ENCODE data around the gene BIRC5. TPM values are rescaled to one million over a fixed set of nuclear protein-coding genes. Genes with fewer than 3 reads are reported as not detected.

Gene BIRC5
- total and polyA plus RNA-seq, 3 donors from 2014 or later, result 12.4 to 58.5 (median 28.1) TPM

DNA sequence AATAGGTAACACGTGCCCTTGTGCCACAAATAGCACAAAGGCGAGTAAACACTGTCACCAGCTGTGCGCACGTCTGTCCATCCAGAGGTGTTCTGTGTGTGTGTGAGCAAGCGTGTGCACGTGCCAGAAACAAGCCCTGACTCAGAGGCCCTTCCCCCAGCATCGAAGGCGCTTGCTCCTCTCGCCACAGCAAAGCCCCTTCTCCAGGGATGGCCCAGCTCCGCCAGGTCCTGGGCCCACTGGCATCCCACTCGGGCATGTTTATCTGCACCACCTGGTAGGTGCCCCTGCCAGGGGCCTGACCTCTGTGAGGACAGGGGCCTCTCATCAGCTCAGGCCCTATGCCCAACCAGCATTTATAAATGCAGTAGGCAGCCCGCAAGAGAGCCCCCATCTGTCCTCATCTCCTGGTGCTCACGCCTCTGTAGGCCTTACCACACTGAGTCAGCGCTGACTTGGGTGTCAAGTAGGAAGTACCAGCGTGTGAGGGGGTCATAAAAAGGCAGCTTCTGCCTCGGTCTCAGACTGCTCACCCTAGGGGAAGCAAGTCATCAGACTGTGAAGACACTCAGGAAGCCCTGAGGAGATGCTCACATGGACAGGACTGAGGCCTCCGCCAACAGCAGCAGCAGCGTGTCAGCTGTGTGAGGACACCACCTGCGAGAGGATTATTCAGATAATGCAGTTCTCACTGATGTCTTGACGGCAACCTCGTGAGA lies 28.1 kb downstream of the BIRC5 start:
- Histone ChIP-seq H3K27ac (no peak overlapping the region), H3K27me3 (no peaks in the 10 kb centered on the region), H3K4me3 (no peak overlapping the region), H3K9me3 (no peaks in the 10 kb centered on the region), H3K4me1 (peaks cover 11% of the 10 kb centered on the region), H3K36me3 (ENCODE audit: low read depth, missing control alignments) (no peaks in the 10 kb centered on the region)
- TF ChIP-seq POLR2A (IDR thresholded peaks at IDR 0.05) (no peak), CTCF (IDR thresholded peaks at IDR 0.05) (no peak)
- DNase-seq, result no peak
- intact Hi-C loops (cut with DNase I; ENCODE audit: low total_unique reads), result no loop called here
- 69 to 76% methylated on average over 11 to 21 of the region's 21 CpGs for WGBS, 2 donors

- intact Hi-C loops (cut with DNase I; ENCODE audit: low total_unique reads), result no loop called here
- Histone ChIP-seq H3K27ac (no peak overlapping the region), H3K27me3 (no peaks in the 10 kb centered on the region), H3K36me3 (ENCODE audit: low read depth, missing control alignments) (no peaks in the 10 kb centered on the region), H3K4me1 (peaks cover 4% of the 10 kb centered on the region), H3K4me3 (no peak overlapping the region), H3K9me3 (no peaks in the 10 kb centered on the region)
- DNase-seq, result no peak
- TF ChIP-seq CTCF (IDR thresholded peaks at IDR 0.05) (no peak), POLR2A (IDR thresholded peaks at IDR 0.05) (no peak)
- 76 to 88% methylated on average over 8 of the region's 8 CpGs for WGBS, 2 donors
Measured at GRCh38 chr17:78247304-78247703, 33.3 kb downstream of the BIRC5 start.

GRCh38 chr17:78248051-78248914 lies 34.2 kb downstream of the BIRC5 start:
- H3K27me3 ChIP-seq, result no peaks in the 10 kb centered on the region
- no peaks in the 10 kb centered on the region for H3K9me3 ChIP-seq
- WGBS, 2 donors, result 88% methylated on average over 26 to 30 of the region's 30 CpGs
- H3K4me3 ChIP-seq, result no peak overlapping the region
- H3K36me3 ChIP-seq (ENCODE audit: low read depth, missing control alignments), result no peaks in the 10 kb centered on the region
- H3K27ac ChIP-seq, result no peak overlapping the region
- no peak for DNase-seq
- no peak for TF ChIP-seq POLR2A (IDR thresholded peaks at IDR 0.05)
- no peak for TF ChIP-seq CTCF (IDR thresholded peaks at IDR 0.05)
- H3K4me1 ChIP-seq, result peaks cover 4% of the 10 kb centered on the region
- intact Hi-C loops (cut with DNase I; ENCODE audit: low total_unique reads), result no loop called here

DNA sequence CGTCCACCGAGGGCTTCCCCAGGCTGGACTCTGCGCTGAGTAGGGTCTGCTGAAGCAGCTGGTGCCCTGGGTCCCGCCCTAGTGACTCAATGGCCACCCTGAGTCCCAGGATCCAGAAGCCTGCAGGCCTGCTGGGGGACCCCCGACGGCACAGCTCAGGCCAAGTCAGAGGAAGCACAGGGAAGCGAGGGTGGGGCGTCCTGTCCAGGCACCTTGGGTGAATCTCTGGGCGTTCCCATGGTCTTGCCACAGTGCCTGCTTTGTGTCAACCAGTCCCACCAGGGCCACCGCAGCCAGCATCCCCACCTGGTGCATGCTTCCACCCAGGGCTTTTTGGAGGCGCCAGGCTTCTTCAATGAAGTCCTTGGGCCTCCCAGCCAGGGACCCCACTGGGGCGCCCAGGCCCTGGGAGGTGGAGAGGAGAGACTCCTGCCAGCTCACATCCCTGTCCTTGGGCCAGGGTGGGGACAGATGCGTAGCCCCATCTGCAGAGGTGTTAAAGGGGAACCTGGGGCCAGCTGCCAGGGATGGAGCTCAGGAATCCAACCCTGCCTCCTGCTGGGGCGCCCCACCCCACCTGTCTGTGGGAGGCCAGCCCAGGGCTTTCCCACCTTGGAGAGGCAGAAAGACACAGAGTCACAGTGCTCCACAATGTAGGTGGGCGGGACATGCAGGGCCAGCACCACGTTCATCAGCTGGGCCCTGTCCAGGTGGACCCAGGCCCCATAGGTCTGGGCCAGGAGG lies 35.2 kb downstream of the BIRC5 start:
- H3K4me3 ChIP-seq, result no peak overlapping the region
- TF ChIP-seq POLR2A (IDR thresholded peaks at IDR 0.05) (no peak), CTCF (IDR thresholded peaks at IDR 0.05) (no peak)
- no peak for DNase-seq
- H3K36me3 ChIP-seq (ENCODE audit: low read depth, missing control alignments), result no peaks in the 10 kb centered on the region
- H3K27me3 ChIP-seq, result no peaks in the 10 kb centered on the region
- H3K27ac ChIP-seq, result no peak overlapping the region
- intact Hi-C loops (cut with DNase I; ENCODE audit: low total_unique reads), result no loop called here
- peaks cover 6% of the 10 kb centered on the region for H3K4me1 ChIP-seq
- WGBS, 2 donors, result 77 to 92% methylated on average over 4 to 16 of the region's 16 CpGs
- no peaks in the 10 kb centered on the region for H3K9me3 ChIP-seq

Measured in testis (tissue), 3 donors.